A673 (cell line): Measurements from ENCODE around the gene EHMT1.

Source experiments
- CTCF ChIP-seq: fragments of 300-800, 200-600 bp; sonication (generic); conservative IDR thresholded peaks from 2 replicates; pipeline ENCODE4 v1.5.1; 2017; ENCODE audit warnings: low read depth, mild to moderate bottlenecking, antibody characterized with exemption, low read length, moderate library complexity, mixed read lengths
- EZH2 ChIP-seq: fragments of 200-600 bp; sonication (generic); IDR thresholded peaks from 2 replicates; pipeline ENCODE4 v1.6.1; 2017; ENCODE audit warnings: borderline replicate concordance, low read depth, mild to moderate bottlenecking, mixed read lengths, antibody characterized with exemption, low read length; ENCODE audit not compliant: poor library complexity, severe bottlenecking

DNA sequence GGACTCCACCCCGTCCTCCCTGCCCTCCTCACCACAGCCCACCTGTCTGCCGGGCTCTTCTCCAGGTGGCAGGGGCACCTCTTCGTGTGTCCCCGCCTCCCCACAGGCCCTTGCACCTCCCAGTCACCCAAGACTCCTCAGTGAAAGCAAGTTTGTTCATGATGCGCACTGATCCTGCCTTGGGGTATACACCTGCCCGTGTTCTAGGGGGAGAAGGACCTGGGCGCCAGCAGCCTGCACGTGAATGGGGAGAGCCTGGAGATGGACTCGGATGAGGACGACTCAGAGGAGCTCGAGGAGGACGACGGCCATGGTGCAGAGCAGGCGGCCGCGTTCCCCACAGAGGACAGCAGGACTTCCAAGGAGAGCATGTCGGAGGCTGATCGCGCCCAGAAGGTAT is 124.9 kb downstream of the EHMT1 start:
- TF ChIP-seq CTCF = no peak
- TF ChIP-seq EZH2 = no peak
